Activated CD4-positive, alpha-beta T cell treated with anti-CD3 and anti-CD28 coated beads, Interleukin-2, Interleukin-6, amounts not matched to agents 100 ng/mL and 50 ng/mL, durations not matched to agents 16 hours and 8 hours (primary cell): ENCODE results near the gene SPAG8.

Experiments used
- DNase-seq: peaks from one replicate; pipeline ENCODE4 v3.0.0-alpha.2; 2020

Gene SPAG8

GRCh38 chr9:35771075-35771433 is 41.0 kb downstream of the SPAG8 start:
- no peak for DNase-seq

- no peak for DNase-seq
Measured at GRCh38 chr9:35769763-35770162, 42.3 kb downstream of the SPAG8 start.

GRCh38 chr9:35767458-35767857 is 44.6 kb downstream of the SPAG8 start:
- DNase-seq = no peak

- DNase-seq = no peak
Measured at GRCh38 chr9:35766997-35767396, 45.1 kb downstream of the SPAG8 start.

- DNase-seq = no peak
Measured at GRCh38 chr9:35763803-35764202, 48.3 kb downstream of the SPAG8 start.

GRCh38 chr9:35763181-35763580 is 48.9 kb downstream of the SPAG8 start:
- no peak for DNase-seq

- DNase-seq = no peak
Measured at GRCh38 chr9:35760651-35761050, 51.4 kb downstream of the SPAG8 start.

- DNase-seq = no peak
Measured at GRCh38 chr9:35759795-35760194, 52.3 kb downstream of the SPAG8 start.
